Right kidney (tissue), 1 donor: Measurements from ENCODE around the gene ZMIZ2.
"Not testable (repeated sequence)": the region's sequence is repeated elsewhere in the genome, so short reads cannot be mapped to it uniquely, and the experiment has no call there.

ENCODE experiments used
- DNase-seq: peaks from one replicate; pipeline ENCODE4 v3.0.0-alpha.2; 2016

The ZMIZ2 gene

DNA sequence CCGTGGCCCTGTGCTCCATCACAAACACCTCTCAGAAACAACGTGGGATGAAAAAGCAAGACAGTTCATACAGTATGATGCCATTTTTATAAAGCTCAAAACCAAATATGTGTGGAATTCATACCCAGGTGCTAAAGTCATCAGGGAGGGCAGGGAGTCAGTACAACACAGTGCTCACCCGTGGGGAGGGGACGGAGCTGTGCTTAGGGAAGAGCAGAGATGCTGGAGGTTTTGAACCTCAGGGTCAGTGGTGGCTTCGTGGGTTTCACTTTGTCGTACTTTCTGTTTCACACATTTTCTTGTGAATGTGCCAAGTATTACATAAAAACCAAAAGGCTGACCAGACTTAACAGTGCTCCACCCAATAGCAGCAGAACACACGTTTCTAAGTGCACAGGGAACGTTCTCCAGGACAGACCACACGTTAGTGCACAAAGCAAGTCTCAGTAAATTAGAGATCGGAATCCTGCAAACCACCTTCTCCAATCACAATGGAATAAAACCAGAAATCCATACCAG, 21.2 kb downstream of the ZMIZ2 start:
- peak; percentile 26 for DNase-seq

- DNase-seq = no peak
Observed at GRCh38 chr7:44771358-44771757, 22.7 kb downstream of the ZMIZ2 start.

GRCh38 chr7:44772440-44772839, 23.8 kb downstream of the ZMIZ2 start:
- no peak for DNase-seq

DNA sequence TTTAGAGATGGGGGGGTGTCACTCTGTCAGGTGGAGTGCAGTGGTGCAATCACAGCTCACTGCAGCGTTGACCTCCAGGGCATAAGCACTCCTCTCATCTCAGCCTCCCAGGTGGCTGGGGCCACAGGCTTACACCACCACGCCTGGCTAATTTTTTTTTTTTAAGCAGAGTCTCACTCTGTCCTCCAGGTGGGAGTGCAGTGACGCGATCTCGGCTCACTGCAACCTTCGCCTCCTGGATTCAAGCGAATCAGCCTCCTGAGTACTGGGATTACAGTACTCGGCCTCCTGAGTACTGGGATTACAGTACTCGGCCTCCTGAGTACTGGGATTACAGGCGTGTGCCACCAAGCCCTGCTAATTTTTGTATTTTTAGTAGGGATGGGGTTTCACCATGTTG, 24.2 kb downstream of the ZMIZ2 start:
- DNase-seq = no peak

GRCh38 chr7:44774486-44774885, 25.8 kb downstream of the ZMIZ2 start:
- DNase-seq = not testable (repeated sequence)

- no peak for DNase-seq
Observed at GRCh38 chr7:44775383-44776107, 26.9 kb downstream of the ZMIZ2 start.

- no peak for DNase-seq
Observed at GRCh38 chr7:44776211-44776610, 27.6 kb downstream of the ZMIZ2 start.

DNA sequence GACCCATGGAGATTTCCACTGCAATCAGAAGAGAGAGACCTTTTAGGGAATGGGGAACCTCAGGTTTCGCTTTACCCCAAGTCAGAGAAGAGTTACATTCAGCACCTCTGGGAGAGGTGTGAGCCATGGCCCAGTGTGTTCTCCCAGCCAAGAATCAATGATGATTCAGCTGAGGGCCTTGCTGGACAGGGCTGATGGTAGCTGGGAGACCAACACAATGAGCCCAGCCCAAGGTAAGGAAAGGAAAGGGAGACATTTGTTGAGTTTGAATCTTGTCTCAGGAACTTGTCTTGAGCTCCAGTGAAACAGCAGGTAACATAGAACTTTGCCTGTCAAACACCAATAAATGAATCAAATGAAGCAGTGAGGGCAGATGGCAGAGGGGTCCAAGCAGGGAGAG, 33.8 kb downstream of the ZMIZ2 start:
- DNase-seq = no peak

DNA sequence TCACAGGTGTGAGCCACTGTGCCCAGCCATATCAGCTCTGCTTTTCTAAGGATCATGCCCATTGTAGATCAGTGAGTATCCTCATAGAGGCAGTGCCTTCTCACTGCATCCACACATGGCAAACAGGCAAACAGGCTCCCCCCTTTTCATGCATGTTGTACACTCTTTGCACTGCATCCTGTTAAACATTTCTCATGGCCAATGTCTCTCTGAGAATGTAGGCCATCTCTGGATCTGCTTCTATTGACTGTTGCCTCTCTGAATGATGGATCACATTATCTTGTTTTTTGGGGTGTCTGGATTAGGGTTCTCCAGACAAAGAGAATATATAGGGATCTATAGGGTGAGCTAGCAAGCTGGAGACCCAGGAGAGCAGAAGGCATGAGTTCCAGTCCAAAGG, 34.8 kb downstream of the ZMIZ2 start:
- DNase-seq = no peak

- no peak for DNase-seq
Observed at GRCh38 chr7:44784364-44784763, 35.7 kb downstream of the ZMIZ2 start.

- not testable (repeated sequence) for DNase-seq
Observed at GRCh38 chr7:44785218-44785617, 36.6 kb downstream of the ZMIZ2 start.

- DNase-seq = no peak
Observed at GRCh38 chr7:44787041-44787440, 38.4 kb downstream of the ZMIZ2 start.

- DNase-seq = no peak
Observed at GRCh38 chr7:44787762-44788161, 39.1 kb downstream of the ZMIZ2 start.

GRCh38 chr7:44789990-44790389, 41.3 kb downstream of the ZMIZ2 start:
- DNase-seq = no peak

- no peak for DNase-seq
Observed at GRCh38 chr7:44791278-44792219, 42.9 kb downstream of the ZMIZ2 start.

DNA sequence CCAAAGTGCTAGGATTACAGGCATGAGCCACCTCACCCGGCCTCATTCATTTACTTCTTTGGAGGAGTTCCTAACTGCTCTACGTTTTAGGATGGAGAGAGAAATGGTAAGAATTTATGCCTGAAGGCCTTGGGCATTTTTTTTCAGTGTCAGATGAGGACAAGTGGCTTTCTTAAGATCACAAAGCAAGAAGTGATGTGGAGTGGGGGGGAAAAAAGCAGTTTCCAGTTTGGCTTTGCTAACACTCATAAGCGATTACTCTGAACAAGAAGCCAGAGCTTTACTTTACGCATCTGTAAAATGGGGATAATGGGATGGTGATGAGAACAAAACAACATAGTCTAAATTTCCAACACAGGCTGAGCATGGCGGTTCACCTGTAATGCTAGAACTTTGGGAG, 45.3 kb downstream of the ZMIZ2 start:
- DNase-seq = no peak

GRCh38 chr7:44794331-44794730, 45.7 kb downstream of the ZMIZ2 start:
- no peak for DNase-seq

GRCh38 chr7:44796034-44796503, 47.4 kb downstream of the ZMIZ2 start:
- peak; percentile 82 for DNase-seq

GRCh38 chr7:44796504-44797328, 48.1 kb downstream of the ZMIZ2 start, which contains the start of gene PPIA:
Gene PPIA (plus strand): TSS chr7:44796681. CDS start chr7:44796725, 44 bp downstream.
- peak; percentile 90 for DNase-seq

DNA sequence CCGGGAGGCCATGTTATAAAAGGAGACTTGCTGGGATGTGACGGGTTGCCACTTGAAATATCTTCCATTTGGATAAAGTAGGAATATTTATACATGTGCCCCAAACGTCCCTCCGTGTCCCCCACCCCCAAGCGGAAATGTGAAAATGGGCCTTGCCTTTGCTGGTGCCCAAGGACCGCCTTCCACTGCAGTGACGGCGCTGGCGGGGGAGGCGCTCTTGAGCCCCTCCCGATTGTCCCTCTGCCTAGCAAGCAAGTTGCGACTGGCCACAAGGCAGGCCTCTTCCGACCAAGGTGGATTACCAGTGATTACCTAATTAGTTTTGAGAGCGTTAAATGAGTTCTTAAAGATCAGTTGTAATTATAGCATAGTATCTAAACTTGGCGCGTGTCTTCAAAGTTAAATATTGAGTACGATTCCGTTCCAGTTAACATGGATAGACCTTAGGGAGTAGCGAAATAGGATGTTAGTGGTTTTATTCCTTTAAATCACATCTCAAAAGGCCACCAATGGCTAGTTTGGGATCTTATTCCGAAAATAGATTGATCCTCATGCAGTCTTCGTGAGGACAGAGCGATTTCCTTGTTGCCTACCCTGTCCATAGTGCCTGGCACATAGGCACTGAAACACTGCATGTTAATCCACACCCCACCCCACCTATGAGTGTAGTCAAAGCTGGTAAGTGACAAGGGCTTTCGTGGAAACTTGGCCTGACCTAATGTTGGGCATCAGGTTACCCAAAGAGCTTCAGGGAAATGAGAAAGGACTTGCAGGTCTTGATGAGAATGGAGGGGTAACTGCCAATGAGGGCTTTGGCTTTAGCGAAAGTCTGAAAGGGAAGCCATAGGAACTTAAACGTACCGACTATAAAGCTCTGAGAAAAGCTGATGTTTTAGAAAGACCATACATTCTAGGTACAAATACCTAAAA, 48.9 kb downstream of the ZMIZ2 start:
- DNase-seq = peak; percentile 8
